ENCODE data around the gene DEPDC1.
A peak's percentile ranks its signal among the peaks of the same experiment; 100 is the strongest.
"Not testable (repeated sequence)": the region's sequence is repeated elsewhere in the genome, so short reads cannot be mapped to it uniquely, and the experiment has no call there.

Gene DEPDC1, protein sequence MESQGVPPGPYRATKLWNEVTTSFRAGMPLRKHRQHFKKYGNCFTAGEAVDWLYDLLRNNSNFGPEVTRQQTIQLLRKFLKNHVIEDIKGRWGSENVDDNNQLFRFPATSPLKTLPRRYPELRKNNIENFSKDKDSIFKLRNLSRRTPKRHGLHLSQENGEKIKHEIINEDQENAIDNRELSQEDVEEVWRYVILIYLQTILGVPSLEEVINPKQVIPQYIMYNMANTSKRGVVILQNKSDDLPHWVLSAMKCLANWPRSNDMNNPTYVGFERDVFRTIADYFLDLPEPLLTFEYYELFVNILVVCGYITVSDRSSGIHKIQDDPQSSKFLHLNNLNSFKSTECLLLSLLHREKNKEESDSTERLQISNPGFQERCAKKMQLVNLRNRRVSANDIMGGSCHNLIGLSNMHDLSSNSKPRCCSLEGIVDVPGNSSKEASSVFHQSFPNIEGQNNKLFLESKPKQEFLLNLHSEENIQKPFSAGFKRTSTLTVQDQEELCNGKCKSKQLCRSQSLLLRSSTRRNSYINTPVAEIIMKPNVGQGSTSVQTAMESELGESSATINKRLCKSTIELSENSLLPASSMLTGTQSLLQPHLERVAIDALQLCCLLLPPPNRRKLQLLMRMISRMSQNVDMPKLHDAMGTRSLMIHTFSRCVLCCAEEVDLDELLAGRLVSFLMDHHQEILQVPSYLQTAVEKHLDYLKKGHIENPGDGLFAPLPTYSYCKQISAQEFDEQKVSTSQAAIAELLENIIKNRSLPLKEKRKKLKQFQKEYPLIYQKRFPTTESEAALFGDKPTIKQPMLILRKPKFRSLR

DNA sequence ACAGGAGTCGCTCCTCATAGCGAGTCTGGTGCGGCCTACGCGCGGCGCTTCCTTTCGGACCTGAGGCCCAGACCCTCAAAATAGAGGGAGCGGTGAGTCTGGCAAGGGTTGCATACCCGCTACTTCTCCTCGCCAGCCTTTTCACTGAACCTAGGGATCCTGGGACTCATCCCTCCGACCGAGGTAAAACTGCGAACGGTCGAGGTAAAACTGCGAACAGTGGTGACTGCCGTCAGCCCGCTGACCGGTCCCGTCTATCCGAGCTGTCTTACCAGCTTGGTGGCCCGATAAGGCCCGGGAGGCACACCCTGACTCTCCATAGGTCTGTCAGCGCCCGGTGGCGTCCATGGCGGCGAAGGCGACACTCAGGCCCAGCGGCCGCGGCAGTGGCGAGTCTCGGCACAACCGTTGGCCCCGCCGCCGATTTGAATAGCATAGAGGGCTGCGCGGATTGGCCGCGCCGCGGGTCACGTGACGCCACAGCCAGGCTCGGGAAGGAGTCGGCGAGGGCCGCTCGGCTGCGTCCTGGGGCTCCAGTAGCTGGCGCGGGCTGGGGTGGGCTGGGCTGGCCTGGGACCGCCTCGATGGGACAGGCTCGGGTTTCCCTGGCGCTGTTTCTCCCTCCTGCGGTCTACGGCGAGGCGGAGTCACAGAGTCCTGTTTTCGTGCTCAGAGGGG lies at the start of gene DEPDC1:
Gene DEPDC1 (minus strand): TSS at position 403 of the 678 bp plus-strand sequence. CDS start 83 bp downstream, at position 320.
- DNase-seq, result peak; percentile 86

DNA sequence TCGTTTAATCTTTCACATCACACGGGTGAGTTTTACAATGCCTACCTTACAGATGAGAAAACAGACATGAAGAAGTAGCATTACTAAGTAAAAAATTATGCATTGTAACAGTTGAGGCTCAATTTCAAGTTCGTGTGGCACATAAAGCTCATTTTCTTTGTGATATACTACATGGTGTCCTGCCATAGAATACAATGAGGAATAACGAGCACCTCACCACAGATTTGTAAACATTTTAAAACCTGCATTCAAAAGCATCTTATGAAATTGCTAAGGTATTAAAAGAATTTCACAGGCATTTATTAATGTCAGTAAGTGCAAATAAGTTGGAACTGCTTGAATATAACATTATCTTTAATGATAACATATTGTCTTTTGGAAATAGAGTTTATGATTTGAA lies 47.8 kb upstream of the DEPDC1 start:
- DNase-seq, result no peak

DNA sequence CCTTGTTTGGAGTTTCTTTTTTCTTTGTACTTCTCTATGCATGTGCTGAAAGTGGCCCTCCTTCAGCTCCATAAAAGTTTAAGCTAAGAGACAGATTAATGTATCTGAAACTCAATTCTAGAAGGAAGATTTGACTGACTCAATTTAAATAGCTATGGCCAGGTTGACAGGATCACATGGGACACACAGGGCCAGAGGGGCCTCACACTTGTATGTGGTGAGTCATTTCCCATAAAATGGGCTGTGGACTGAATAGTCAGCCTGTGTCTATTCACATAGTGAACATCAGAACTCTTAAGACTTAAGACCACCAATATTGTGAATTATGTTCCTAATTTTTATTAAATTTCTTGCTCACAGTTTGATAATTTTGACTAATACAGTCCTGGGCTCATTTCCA lies 45.7 kb upstream of the DEPDC1 start:
- DNase-seq, result peak; percentile 10

DNA sequence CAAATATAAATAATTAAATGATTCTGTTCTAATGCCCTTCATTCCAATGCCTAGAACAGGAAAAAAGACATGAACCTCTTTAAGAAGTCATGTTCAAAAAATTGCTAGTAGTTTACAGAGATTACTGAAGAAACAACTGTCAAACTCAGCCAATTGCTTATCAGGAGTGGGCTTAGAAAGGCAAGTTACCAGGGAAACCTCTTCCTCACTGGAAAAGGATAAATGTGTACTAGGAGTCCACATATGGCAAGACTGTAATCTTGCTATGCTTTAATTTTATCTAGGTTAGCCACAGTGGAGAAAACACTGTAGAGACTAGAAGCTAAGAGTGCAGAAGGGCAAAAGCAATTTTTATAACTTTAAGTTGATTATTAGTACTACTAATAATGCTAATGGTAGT lies 42.1 kb upstream of the DEPDC1 start:
- DNase-seq, result no peak

DNA sequence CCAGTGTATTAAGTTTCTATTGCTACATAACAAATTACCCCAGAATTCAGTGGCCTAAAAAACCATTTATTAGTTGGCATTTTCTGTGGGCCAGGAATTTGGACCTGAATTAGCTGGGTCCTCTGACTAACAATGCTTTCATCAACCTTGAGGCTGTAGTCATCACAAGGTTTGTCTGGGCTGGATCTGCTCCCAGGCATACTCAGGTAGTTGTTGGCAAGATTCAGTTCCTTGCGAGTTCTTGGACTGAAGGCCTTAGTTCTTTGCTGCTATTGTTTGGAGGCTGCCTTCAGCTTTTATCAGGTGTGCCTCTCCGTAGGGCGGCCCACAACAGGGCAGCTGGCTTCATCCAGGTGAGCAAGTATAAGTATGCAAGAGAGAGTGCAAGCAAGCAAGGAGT lies 31.4 kb upstream of the DEPDC1 start:
- no peak for DNase-seq

DNA sequence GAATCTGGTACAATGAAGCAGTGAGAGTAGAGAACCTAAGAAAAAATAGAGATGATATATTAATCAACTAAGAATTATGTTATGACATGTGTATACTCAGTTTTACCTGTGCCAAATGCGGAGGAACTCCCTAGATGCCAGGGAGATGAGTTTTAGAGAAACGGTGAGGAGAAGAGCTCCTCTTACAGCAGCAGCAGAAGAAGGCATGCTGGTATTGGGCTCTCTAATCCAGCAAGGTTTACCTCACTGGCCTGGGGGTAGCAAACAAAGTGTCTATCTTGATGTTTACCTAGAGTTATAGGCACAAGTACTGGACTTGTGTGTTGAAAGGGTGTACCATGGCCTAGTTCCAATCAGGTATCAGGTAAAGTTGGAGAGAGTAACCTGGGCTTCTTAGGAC lies 28.9 kb upstream of the DEPDC1 start:
- DNase-seq, result no peak

DNA sequence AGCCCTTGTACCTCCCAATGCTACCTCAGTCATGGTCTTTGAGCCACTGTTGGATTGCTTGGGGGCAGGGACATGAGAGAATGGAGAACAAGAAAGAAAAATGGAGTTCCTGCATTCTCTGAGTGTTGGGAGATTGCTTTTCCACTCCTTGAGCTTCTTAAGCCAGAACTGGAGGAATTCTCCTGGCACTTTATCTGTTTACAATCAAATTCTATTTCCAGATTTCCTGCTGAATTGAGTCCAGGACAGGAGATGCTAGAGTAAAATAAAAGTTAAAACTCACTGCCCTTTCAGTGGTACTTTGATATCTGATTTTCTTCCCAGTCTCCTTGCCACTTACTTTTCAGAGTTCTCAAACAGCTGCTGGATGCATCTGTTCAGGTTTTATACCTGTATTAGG lies 24.4 kb upstream of the DEPDC1 start:
- no peak for DNase-seq

DNA sequence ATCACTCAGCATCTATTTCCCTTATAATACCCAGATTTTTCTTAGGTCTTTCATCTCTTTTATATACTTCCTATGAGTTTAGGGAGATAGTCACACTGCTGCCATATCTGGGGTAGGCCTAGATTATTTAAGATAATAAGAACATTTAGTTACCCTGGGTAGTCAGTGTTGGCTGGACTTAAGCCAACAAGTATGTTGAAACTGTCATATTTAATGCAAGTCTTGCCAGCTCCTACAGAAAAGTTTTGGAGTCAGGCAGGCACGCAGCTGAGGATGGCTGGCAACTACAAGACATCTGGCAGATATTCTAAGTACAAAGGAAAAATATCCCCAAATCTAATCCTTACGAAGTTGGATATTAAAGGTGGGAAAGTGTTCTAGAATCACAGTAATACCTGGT lies 19.2 kb upstream of the DEPDC1 start:
- no peak for DNase-seq

DNA sequence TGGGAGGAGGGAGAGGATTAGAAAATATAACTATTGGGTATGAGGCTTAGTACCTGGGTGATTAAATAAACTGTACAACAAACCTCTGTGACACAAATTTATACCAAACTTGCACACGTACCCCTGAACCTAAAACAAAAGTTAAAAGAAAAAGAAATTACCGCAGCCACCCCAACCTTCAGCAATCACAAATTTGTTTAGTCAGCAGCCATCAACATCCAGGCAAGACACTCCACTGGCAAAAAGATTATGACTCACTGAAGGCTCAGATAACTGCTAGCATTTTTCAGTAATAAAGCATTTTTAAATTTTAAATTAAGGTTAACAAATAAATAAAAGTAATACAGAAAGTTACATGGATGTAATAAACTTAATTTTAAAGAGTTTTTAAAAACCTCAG lies 14.4 kb upstream of the DEPDC1 start:
- no peak for DNase-seq

DNA sequence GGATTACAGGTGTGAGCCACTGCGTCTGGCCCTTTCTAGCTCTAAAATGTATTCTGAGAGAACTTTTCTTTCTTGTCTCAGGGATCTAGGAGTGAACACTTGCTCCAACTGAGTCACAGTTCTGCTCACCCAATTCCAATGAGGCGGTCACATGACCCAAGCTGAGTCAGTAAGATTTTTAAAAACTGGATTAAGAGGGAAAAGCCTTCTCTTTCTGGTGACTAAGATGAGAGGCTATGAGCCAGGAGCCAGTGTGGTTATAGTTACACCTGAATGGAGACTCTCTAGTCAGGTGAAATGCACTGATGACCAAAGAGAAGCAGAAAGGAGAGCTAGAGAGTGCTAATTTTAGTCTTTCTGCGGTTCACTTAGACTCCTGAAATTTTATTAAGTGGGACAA lies 9.5 kb upstream of the DEPDC1 start:
- no peak for DNase-seq

DNA sequence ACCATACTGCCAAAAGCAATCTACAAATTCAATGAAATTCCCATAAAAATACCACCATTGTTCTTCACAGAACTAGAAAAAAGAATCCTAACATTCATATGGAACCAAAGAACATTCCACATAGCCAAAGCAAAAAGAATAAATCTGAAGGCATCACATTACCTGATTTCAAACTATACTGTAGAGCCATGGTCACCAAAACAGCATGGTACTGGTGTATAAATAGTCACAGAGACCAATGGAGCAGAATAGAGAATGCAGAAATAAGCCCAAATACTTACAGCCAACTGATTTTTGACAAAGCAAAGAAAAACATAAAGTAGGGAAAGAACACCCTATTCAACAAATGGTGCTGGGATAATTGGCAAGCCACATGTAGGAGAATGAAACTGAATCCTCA lies 6.2 kb upstream of the DEPDC1 start:
- no peak for DNase-seq

DNA sequence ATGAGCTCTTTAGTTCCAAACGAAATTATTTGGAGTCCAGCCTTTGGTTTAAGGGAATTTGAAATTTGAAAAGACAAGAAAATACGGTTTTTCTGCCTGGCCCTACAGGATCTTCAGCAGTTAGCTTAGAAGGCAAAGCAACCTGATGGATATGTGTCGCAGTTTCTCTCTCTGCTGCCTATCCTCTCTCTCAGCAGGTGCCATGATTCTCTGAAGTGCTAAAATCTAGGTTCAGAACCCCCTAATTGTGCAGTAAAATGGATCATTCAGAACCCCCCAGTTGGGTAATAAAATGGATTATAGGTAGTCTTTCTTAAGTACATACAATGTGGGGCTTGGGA lies 446 bp upstream of the DEPDC1 start:
- no peak for DNase-seq

DNA sequence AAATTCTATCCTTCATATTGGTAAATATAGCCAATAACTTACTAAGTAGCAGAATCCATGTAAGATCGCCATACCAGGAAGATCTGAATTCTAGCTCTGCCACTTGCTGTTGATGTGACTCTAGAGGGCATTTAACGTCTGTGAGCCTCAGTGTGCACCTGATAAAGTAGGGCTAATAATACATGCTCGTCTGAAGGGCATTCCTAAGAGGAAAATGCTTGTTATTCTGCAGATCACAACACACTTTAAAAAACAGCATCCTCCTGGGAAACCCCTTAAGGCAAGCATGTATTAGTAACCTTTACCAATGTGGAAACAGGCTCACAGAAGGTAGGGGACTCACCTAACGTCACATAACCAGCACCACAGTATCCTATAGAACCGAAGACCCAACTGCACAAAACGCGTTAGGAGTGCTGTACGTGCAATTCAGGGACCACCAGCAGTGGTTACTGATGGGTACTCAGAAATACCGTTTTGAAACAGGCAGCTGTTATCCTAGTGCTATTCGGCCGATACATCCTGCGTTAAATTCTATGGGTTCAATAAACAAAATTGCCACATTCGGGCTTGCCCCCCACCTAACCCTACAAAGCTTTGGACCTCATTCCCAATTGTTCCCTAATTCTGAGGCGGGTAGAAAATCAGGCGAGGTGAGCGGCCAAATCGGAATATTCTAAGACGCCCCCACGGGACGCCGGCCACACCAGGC lies 758 bp downstream of the DEPDC1 start:
- DNase-seq, result no peak

DNA sequence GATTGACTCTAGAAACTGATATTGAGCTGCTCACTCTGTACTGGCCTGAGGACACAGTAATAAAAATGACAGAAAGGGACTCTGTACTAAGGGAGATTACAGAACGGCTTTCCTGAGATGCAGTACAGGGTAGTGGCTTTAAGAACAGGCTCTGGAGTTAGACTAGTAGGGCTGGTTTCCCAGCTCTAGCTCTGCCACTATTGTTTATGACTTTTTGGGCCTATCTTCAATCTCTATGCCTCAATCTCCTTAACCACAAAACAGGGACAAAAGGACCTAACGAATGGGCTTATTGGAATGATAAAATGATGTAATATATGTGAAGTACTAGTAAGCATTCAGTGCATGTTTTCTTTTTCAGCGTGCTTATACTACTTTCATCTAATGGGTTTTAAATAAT lies 1.4 kb downstream of the DEPDC1 start:
- no peak for DNase-seq

DNA sequence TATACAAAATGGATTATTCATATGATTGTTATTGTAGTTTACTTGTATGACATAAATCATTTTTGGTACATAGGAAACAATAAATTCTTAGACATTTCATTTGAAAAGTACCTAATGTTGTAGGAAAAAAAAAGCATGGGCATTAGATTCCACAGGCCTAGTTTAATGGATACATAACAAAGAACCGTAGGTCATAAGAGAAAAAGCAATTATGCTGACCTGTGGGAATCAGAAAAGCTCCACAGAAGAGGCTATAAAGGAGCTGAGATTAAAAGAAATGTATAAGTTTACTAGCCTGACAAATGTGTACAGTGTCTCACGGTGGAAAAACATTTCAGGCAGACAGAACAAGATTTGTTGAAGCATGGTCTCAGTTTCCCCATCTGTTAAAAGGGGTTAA lies 3.7 kb downstream of the DEPDC1 start:
- no peak for DNase-seq

DNA sequence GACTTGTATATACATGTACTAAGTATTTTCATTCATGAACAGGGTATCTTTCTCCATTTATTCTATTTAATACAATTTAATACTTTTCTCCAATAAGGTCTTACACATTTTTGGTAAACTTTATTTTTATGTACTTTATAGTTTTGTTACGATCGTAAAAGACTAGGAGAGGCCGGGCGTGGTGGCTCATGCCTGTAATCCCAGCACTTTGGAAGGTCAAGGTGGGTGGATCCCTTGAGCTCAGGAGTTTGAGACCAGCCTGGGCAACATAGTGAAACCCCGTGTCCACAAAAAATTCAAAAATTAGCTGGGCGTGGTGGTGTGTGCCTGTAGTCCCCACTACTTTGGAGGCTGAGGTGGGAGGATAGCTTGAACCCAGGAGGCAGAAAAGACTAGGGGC lies 4.6 kb downstream of the DEPDC1 start:
- not testable (repeated sequence) for DNase-seq

DNA sequence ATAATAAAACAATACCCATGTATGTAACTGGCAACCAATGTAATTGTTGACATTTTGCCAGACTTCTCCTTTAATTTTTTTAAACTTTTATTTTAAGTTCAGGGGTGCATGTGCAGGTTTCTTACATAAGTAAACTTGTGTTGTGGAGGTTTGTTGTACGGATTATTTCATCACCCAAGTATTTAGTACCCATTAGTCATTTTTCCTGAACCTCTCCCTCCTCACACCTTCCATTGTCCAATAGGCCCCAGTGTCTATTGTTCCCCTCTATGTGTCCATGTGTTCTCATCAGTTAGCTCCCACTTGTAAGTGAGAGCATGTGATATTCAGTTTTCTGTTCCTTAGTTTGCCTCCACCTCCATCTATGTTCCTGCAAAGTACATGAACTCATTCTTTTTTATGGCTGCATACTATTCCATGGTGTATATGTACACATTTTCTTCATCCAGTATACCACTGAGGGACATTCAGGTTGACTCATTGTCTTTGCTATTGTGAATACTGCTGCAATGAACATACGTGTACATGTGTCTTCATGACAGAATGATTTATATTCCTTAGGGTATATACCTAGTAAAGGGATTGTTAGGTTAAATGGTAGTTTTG lies 6.7 kb downstream of the DEPDC1 start:
- no peak for DNase-seq

DNA sequence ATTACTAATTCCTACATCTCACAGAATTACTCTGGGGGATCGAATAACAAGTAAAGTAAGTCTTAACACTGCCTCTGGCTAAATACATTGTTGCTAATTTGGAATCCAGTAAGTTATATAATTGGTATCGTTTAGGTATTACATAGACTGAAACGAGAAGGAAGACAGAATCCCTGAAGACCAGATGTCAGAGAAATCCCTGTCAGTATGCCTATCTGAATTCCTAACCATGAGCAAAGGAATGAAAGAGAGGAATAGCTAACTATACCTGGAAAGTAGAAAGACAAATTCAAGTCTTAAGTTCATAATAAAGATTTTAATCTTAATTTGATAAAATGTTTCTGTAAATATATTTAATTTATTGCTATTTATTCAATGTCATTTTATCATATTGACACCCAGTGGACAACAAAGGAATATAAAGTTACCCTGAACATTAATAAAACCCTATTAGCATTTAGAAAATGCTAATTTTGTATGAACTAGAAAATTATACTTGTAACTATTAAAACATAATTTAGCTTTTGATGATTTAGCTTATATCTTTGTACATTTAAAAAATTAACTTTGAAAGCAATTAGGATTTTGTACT lies 11.4 kb downstream of the DEPDC1 start:
- no peak for DNase-seq

DNA sequence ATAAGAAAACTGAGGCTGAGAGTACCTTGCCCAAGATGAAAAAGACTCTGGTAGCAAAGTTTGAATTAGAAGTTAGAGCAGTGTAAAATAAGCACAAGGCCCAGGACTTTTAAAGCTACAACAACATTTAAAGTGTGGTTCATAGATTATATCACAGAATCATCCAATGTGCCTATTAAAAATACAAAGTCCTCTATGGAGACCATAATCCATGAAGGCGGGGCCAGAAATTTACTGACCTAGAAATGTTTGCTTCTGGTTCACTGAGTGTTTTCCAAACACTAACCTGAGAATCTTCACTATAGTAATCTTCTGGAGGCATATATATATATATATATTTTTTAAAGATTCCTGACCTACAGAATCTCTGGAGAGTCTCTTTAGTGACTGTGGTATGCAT lies 12.3 kb downstream of the DEPDC1 start:
- no peak for DNase-seq

DNA sequence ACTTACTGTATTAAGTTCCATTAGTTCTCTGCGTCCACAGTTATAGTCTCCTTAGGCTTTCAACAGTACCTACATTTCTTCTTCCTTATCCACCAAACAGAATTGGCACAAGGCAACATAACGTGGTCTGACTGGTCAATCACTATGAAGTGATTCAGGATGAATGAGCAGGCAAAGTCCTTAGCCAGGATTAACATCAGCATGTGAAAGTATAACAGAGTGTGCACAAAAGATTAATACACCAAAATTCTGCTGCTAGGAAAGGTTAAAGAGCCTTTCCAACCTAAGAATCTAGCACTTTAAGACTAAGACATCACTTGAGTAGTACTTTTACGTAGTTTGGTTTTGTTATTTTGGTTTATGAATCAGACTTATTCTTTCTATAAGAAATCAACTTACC lies 15.8 kb downstream of the DEPDC1 start:
- DNase-seq, result no peak

DNA sequence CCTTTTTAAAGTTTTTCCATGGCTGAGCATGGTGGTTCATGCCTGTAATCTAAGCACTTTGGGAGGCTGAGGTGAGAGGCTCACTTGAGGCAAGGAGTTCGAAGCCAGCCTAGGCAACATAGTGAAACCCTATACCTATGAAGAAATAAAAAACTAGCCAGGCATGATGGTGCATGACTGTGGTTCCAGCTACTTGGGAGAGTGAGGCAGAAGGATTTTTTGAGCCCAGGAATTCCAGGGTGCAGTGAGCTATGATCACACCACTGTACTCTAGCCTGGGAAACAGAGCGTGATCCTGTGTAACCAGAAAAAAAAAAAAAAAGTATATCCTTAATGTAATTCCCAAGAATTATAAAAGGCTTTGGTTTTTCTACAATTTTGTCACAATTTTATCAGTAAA lies 17.4 kb downstream of the DEPDC1 start:
- DNase-seq, result no peak

DNA sequence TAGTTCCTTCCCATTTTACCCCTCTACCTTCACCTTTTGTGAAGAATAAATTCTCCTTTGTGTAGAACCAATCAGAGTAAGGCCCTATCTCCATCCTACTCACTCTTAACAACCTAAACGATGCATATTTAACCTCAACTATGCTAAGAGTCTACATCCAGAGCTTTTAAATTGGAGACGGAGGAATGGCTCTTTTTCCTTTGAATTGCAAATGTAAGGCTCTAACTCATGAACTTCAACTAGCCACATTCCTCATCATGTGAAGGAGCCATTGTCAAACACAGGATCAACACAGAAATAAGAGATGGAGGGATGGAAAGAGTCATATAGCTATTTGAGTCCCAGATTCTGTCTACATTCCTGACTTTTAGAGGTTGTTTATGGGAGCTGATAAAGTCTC lies 18.2 kb downstream of the DEPDC1 start:
- no peak for DNase-seq

All from T1000 (cell line).